ENCODE measurements around the gene CASQ2.

- TF ChIP-seq, protein P1, sequence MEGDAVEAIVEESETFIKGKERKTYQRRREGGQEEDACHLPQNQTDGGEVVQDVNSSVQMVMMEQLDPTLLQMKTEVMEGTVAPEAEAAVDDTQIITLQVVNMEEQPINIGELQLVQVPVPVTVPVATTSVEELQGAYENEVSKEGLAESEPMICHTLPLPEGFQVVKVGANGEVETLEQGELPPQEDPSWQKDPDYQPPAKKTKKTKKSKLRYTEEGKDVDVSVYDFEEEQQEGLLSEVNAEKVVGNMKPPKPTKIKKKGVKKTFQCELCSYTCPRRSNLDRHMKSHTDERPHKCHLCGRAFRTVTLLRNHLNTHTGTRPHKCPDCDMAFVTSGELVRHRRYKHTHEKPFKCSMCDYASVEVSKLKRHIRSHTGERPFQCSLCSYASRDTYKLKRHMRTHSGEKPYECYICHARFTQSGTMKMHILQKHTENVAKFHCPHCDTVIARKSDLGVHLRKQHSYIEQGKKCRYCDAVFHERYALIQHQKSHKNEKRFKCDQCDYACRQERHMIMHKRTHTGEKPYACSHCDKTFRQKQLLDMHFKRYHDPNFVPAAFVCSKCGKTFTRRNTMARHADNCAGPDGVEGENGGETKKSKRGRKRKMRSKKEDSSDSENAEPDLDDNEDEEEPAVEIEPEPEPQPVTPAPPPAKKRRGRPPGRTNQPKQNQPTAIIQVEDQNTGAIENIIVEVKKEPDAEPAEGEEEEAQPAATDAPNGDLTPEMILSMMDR (IDR thresholded peaks at IDR 0.05; ENCODE audit: insufficient read depth, low read depth, low read length), result no peak
- no peak for TF ChIP-seq EZH2 (IDR thresholded peaks at IDR 0.05; ENCODE audit: insufficient read depth, low read length)
These were observed 107.4 kb downstream of the CASQ2 start for GRCh38 chr1:115661157-115661556.

All from astrocyte (in vitro differentiated cells and primary cell).